Prostate gland (tissue), 2 donors: ENCODE measurements around the gene GRIN2A.

ENCODE experiments used
- POLR2A ChIP-seq: fragments of 450-650 bp; IDR thresholded peaks from one replicate; pipeline ENCODE4 v1.6.1; 2016; ENCODE audit warnings: antibody characterized with exemption, mild to moderate bottlenecking
- POLR2AphosphoS5 ChIP-seq: sonication (generic); formaldehyde crosslinking; IDR thresholded peaks from one replicate; pipeline ENCODE4 v1.6.1; 2017; ENCODE audit warnings: antibody characterized with exemption
- TF ChIP-seq, protein P1 (sequence below), 4 experiments: fragments of 200-600 bp in 2 of 4; fragments of 450-650 bp in 2 of 4; sonication (generic) in 2 of 4; IDR thresholded peaks; 1 replicate in 3 of 4; 2 replicates in 1 of 4; pipeline ENCODE4 v1.5.1; 2016 to 2019; ENCODE audit warnings: antibody characterized with exemption in 4 of 4, mild to moderate bottlenecking in 2 of 4, moderate library complexity in 2 of 4

DNA sequence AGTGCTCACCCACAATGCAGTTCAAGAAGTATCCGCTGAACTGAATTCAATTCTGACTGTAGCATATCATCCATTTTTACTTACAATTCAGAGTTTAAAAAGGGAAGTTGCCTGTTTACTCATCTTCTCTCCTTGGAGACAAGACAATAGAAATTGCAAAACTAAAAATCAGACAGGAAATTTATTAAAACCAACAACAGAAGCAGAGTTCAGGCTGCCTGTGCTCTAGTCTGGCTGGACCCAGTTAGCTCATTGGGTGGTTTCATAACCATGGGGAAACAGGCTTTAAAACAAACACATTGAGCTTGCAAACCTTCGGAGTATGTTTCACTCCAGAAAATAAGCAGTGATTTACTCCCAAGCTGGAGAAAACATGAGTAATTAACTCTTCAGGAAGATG lies 321.4 kb downstream of the GRIN2A start:
- TF ChIP-seq POLR2A (no peak), POLR2AphosphoS5 (no peak)
- TF ChIP-seq, protein P1, sequence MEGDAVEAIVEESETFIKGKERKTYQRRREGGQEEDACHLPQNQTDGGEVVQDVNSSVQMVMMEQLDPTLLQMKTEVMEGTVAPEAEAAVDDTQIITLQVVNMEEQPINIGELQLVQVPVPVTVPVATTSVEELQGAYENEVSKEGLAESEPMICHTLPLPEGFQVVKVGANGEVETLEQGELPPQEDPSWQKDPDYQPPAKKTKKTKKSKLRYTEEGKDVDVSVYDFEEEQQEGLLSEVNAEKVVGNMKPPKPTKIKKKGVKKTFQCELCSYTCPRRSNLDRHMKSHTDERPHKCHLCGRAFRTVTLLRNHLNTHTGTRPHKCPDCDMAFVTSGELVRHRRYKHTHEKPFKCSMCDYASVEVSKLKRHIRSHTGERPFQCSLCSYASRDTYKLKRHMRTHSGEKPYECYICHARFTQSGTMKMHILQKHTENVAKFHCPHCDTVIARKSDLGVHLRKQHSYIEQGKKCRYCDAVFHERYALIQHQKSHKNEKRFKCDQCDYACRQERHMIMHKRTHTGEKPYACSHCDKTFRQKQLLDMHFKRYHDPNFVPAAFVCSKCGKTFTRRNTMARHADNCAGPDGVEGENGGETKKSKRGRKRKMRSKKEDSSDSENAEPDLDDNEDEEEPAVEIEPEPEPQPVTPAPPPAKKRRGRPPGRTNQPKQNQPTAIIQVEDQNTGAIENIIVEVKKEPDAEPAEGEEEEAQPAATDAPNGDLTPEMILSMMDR (IDR thresholded peaks at IDR 0.05) = no peak
